Ishikawa (cell line): ENCODE data around the gene HRNR.

ENCODE experiments used
- EGR1 ChIP-seq: IDR thresholded peaks from 2 replicates; pipeline ENCODE4 v1.6.1; 2012
- MAX ChIP-seq: IDR thresholded peaks from 2 replicates; pipeline ENCODE4 v1.6.1; 2012

DNA sequence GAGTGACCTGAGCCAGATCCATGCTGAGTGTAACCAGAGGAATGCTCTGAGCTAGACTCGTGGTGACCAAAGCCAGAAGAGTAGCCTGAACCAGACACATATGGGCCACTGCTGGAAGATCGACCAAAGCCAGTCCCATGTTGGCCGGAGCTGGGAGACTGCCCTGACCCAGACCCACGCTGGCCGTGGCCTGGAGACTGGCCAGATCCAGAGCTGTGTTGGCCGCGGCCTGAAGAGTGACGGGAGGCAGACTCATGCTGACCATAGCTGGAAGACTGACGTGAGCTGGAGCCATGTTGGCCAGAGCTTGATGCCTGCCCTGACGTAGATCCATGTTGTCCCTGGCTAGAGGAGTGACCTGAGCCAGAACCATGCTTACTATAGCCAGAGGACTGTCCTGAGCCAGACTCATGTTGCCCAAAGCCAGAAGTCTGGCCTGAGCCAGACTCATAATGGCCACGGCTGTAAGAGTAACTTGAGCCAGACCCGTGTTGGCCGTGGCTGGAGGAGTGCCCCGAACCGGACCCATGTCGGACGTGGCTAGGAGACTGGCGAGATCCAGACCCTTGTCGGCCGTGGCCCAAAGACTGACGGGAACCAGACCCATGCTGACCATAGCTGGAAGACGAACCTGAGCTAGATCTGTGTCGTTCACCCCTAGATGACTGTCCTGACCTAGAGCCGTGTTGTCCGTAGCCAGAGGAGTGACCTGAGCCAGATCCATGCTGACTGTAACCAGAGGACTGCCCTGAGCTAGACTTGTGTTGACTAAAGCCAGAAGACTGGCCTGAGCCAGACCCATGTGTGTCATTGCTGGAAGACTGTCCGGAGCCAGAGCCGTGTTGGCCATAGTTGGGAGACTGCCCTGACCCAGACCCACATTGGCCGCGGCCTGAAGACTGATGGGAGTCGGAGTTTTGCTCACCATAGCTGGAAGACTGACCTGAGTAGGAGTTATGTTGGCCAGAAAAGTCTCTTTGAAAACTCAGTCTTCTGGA lies 3.5 kb downstream of the HRNR start:
- no peak for TF ChIP-seq MAX
- no peak for TF ChIP-seq EGR1
